Caco-2 (cell line): ENCODE data around the gene ADGRV1. TPM values are rescaled to one million over a fixed set of nuclear protein-coding genes. Genes with fewer than 3 reads are reported as not detected.

Experiments used
- BruUV-seq: library from RNA; stranded (reverse); fragments of 400-500 nt; replicated peaks from 2 replicates; lab custom pipeline; 2021; lab: Mats Ljungman, UMichigan
- CTCF ChIA-PET: fragments of 300-600 bp; sonication (Branson Sonifier 250); formaldehyde crosslinking; loops from one replicate; lab custom pipeline; 2022; ENCODE audit warnings: antibody characterized with exemption; lab: Charles Lee
- POLR2A ChIA-PET: fragments of 300-600 bp; sonication (Branson Sonifier 250); formaldehyde crosslinking; loops from one replicate; lab custom pipeline; 2022; ENCODE audit warnings: antibody characterized with exemption; lab: Charles Lee
- DNase-seq, 2 experiments: peaks; one replicate each; pipeline versions ENCODE4 v3.0.0 to v3.0.0-alpha.2; 2020 to 2022
- H3K27me3 ChIP-seq: replicated peaks from 2 replicates; pipeline ENCODE4 v1.6.0; 2011; ENCODE audit warnings: low read length; ENCODE audit not compliant: control insufficient read depth, insufficient read depth
- H3K36me3 ChIP-seq: 2 replicates; pipeline ENCODE4 v1.5.1; 2011; ENCODE audit warnings: low read length; ENCODE audit not compliant: control insufficient read depth, insufficient read depth
- H3K4me1 ChIP-seq: fragments of 250-450 bp; sonication (Bioruptor Pico); 2 replicates; pipeline ENCODE4 v1.5.1; 2020; ENCODE audit warnings: mild to moderate bottlenecking
- H3K4me3 ChIP-seq: 2 replicates; pipeline ENCODE4 v1.5.1; 2011; ENCODE audit warnings: low read depth, mild to moderate bottlenecking, control low read depth, low read length
- H3K9me3 ChIP-seq: fragments of 250-450 bp; sonication (Bioruptor Pico); 2 replicates; pipeline ENCODE4 v1.5.1; 2020; ENCODE audit warnings: mild to moderate bottlenecking, moderate library complexity
- H3K27ac Mint-ChIP-seq: one replicate; pipeline ENCODE4 v1.8.0; 2022; ENCODE audit warnings: mixed read lengths; ENCODE audit not compliant: unreplicated experiment
- H3K27me3 Mint-ChIP-seq: one replicate; pipeline ENCODE4 v1.8.0; 2022; ENCODE audit warnings: mixed read lengths; ENCODE audit not compliant: insufficient read depth, unreplicated experiment
- H3K36me3 Mint-ChIP-seq: one replicate; pipeline ENCODE4 v1.8.0; 2022; ENCODE audit warnings: mild to moderate bottlenecking, mixed read lengths; ENCODE audit not compliant: insufficient read depth, unreplicated experiment
- H3K4me1 Mint-ChIP-seq: one replicate; pipeline ENCODE4 v1.8.0; 2022; ENCODE audit warnings: low read depth, mixed read lengths; ENCODE audit not compliant: unreplicated experiment
- H3K4me3 Mint-ChIP-seq: one replicate; pipeline ENCODE4 v1.8.0; 2022; ENCODE audit warnings: mild to moderate bottlenecking, moderate library complexity, mixed read lengths; ENCODE audit not compliant: unreplicated experiment
- H3K9me3 Mint-ChIP-seq: one replicate; pipeline ENCODE4 v1.8.0; 2022; ENCODE audit warnings: mixed read lengths; ENCODE audit not compliant: unreplicated experiment
- CTCF ChIP-seq, 2 experiments: fragments of 200-600 bp in 1 of 2; IDR thresholded peaks; 1 replicate in 1 of 2; 2 replicates in 1 of 2; pipeline versions ENCODE4 v1.5.1 to v1.8.0; 2011 to 2022; ENCODE audit warnings: antibody characterized with exemption in 1 of 2, control low read depth in 1 of 2, inconsistent platforms in 1 of 2, low read depth in 1 of 2, low read length in 1 of 2, mild to moderate bottlenecking in 1 of 2, moderate library complexity in 1 of 2; ENCODE audit not compliant: insufficient read depth in 1 of 2, severe bottlenecking in 1 of 2, unreplicated experiment in 1 of 2
- intact Hi-C: fragments of 100-400 bp; cut with micrococcal nuclease; formaldehyde crosslinking; loops from one replicate; pipeline ENCODE4 v1.10.0; 2022; ENCODE audit not compliant: unreplicated experiment
- total RNA-seq: library from RNA; stranded (reverse); gene quantifications from 2 replicates; pipeline ENCODE4 v1.2.3, GENCODE V29; 2022

ADGRV1 gene
- total RNA-seq, 1 experiment from 2014 or later, result 23.2 TPM

DNA sequence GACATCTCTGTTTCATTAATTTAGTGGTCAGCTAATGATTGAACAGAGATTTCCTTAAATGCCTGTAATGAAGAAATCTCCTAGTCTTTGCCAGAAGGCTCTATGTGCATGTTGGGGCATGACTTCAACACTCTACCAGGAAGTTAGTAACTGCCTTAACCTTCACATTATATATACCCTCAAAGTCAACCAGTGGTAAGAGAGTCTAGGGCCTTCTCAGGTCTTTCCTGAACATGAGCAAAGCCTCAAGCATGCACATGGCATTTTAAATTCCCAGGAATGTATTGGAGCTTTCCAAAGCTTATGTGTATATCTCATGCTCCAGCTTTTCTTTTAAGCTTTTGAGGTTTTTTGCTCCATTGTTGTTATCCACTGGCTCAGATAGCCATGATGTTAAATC, 436.2 kb downstream of the ADGRV1 start:
- Histone ChIP-seq H3K9me3 (no peaks in the 10 kb centered on the region; the same call in 1 of the 2 replicates), H3K4me1 (0 out of 2 replicates have a peak, but pooled peaks cover 6% of the 10 kb centered on the region), H3K27me3 (no peaks in the 10 kb centered on the region), H3K36me3 (no peaks in the 10 kb centered on the region; the same call in 1 of the 2 replicates), H3K4me3 (no peak overlapping the region)
- Mint-ChIP-seq H3K4me3 (no peak overlapping the region), H3K36me3 (no peaks in the 10 kb centered on the region), H3K27ac (no peak overlapping the region), H3K4me1 (no peaks in the 10 kb centered on the region), H3K27me3 (no peaks in the 10 kb centered on the region), H3K9me3 (no peaks in the 10 kb centered on the region)
- TF ChIP-seq CTCF (IDR thresholded peaks at IDR 0.05; ENCODE audit: insufficient read depth in 1 of 2, low read depth in 1 of 2, low read length in 1 of 2, severe bottlenecking in 1 of 2, unreplicated experiment in 1 of 2), result no peak
- no TSS peak for BruUV-seq
- POLR2A ChIA-PET, result no interaction called here
- CTCF ChIA-PET, result interaction anchor here (0.6 kb wide), 1 partner anchor 211 kb away, joined by 3 read pairs; no protein-coding TSS in a partner anchor
- intact Hi-C loops, result no loop called here
- no peak for DNase-seq

DNA sequence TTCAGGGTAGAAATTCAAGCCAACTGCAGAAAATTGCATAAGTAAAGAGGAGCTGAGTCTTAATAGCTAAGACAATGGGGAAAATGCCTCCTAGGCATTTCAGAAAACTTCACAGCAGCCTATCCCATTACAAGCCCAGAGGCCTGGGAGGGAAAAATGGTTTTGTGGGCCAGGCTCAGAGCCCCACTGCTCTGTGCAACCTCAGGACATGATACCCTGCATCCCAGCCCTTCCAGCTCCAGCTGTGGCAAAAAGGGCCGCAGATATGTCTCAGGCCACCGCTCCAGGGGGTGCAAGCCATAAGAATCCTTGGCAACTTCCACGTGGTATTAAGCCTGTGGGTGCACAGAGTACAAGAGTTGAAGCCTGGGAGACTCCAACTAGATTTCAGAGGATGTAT, 437.5 kb downstream of the ADGRV1 start:
- Mint-ChIP-seq H3K4me3 (no peak overlapping the region), H3K36me3 (no peaks in the 10 kb centered on the region), H3K27ac (no peak overlapping the region), H3K27me3 (no peaks in the 10 kb centered on the region), H3K4me1 (no peaks in the 10 kb centered on the region), H3K9me3 (no peaks in the 10 kb centered on the region)
- H3K36me3 ChIP-seq, result no peaks in the 10 kb centered on the region; the same call in 1 of the 2 replicates
- TF ChIP-seq CTCF (IDR thresholded peaks at IDR 0.05; ENCODE audit: insufficient read depth in 1 of 2, low read depth in 1 of 2, low read length in 1 of 2, severe bottlenecking in 1 of 2, unreplicated experiment in 1 of 2), result no peak
- BruUV-seq, result no TSS peak
- POLR2A ChIA-PET, result no interaction called here
- CTCF ChIA-PET, result no interaction called here
- no peak overlapping the region for H3K4me3 ChIP-seq
- intact Hi-C loops, result no loop called here
- DNase-seq, result no peak
- H3K9me3 ChIP-seq, result no peaks in the 10 kb centered on the region; the same call in 1 of the 2 replicates
- 0 out of 2 replicates have a peak, but pooled peaks cover 6% of the 10 kb centered on the region for H3K4me1 ChIP-seq
- no peaks in the 10 kb centered on the region for H3K27me3 ChIP-seq

- no peak for TF ChIP-seq CTCF (IDR thresholded peaks at IDR 0.05; ENCODE audit: insufficient read depth in 1 of 2, low read depth in 1 of 2, low read length in 1 of 2, severe bottlenecking in 1 of 2, unreplicated experiment in 1 of 2)
- POLR2A ChIA-PET, result no interaction called here
- no peak overlapping the region for H3K4me3 ChIP-seq
- no TSS peak for BruUV-seq
- CTCF ChIA-PET, result interaction anchor here (0.6 kb wide), 1 partner anchor 96 kb away, joined by 5 read pairs; no protein-coding TSS in a partner anchor
- DNase-seq, result no peak
- Mint-ChIP-seq H3K9me3 (no peaks in the 10 kb centered on the region), H3K4me3 (no peak overlapping the region), H3K4me1 (no peaks in the 10 kb centered on the region), H3K36me3 (no peaks in the 10 kb centered on the region), H3K27ac (no peak overlapping the region), H3K27me3 (no peaks in the 10 kb centered on the region)
- H3K36me3 ChIP-seq, result no peaks in the 10 kb centered on the region; the same call in 1 of the 2 replicates
- intact Hi-C loops, result no loop called here
- H3K27me3 ChIP-seq, result no peaks in the 10 kb centered on the region
- H3K4me1 ChIP-seq, result 0 out of 2 replicates have a peak, but pooled peaks cover 4% of the 10 kb centered on the region
- H3K9me3 ChIP-seq, result no peaks in the 10 kb centered on the region; the same call in 1 of the 2 replicates
Observed at GRCh38 chr5:90997082-90997481, 438.5 kb downstream of the ADGRV1 start.
